GM11168 (cell line): ENCODE measurements around the gene C17orf78.
"Not testable (repeated sequence)": the region's sequence is repeated elsewhere in the genome, so short reads cannot be mapped to it uniquely, and the experiment has no call there.

Experiments used
- in situ Hi-C: fragments of 300-500 bp; cut with MboI; formaldehyde crosslinking; loops from one replicate; pipeline ENCODE4 v1.12.0; 2022; ENCODE audit warnings: low sequenced_read_pairs; ENCODE audit not compliant: unreplicated experiment

The C17orf78 gene

DNA sequence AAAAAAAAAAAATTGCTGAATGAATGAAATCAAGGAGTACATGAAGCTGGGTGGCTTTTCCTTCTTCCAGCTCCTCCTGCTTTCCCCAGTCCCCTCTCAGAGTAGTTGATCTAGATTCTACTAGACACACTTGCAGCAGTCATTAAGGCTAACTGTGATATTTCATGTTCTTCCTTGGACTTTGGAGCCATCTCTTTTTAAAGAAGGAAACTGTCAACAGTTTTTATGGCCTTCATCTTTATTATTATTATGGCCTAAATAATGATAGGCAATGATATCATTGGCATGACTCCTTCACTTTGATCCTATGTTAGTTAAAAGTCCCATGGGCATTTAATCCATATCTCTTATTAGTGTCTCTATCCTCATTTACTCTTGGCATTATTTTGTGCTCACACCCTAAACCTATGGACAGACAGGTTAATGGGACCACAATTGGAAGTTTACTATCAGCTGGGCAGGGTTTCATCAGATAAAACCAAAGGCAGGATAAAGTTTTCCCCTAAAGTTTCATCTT, 9.7 kb downstream of the C17orf78 start:
- in situ Hi-C loops = no loop called here

GRCh38 chr17:37386462-37386861, 10.7 kb downstream of the C17orf78 start:
- in situ Hi-C loops = no loop called here

DNA sequence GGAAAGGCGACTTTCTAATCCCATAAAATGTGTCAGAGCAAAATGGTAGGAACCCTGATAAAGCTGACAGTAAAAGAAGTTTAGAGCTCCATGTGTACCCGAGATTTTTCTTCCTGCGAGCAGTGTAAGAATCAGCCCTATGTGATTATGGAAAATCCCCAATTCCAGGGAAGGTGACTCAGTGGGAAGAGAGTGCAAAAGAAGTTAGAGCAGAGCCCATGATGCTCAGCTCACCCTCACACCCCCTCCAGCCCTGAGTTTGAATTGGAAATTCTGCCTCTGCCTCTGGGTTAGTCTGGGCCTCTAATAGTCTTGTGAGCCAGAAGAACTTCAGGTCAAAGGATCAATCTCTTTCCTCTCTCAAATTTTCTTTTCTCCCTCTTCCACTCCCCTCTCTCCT, 12.5 kb downstream of the C17orf78 start:
- in situ Hi-C loops = no loop called here

GRCh38 chr17:37389160-37389559, 13.4 kb downstream of the C17orf78 start:
- in situ Hi-C loops = no loop called here

GRCh38 chr17:37391146-37391545, 15.4 kb downstream of the C17orf78 start:
- in situ Hi-C loops = no loop called here

DNA sequence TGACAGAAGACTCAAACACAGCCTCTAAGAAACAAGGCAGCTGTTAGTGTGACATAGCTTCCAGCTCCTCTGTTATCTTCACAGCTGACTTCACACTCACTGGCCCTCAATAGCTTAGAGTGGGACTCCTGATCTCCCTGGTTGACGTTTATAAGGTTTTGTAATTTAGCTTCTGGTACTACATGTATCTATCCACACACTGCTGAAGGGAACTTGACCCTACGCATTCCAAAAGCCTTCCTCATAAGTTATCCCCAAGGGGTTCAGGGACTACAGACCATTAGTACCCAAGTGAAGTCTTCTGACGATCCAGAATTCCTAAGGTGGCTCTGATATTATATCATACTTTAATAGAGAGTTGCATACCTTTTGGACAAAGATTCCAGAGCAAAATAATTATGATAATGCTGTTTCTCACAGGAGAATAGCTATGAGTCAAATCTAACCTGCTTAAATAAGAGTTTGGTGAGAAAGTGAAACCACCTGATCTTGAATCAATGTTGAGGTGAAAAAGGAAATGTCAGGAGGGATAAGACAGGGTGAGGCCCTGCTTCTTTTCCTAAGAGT, 16.3 kb downstream of the C17orf78 start:
- in situ Hi-C loops = no loop called here

- in situ Hi-C loops = no loop called here
These were observed 17.6 kb downstream of the C17orf78 start for GRCh38 chr17:37393352-37393751.

DNA sequence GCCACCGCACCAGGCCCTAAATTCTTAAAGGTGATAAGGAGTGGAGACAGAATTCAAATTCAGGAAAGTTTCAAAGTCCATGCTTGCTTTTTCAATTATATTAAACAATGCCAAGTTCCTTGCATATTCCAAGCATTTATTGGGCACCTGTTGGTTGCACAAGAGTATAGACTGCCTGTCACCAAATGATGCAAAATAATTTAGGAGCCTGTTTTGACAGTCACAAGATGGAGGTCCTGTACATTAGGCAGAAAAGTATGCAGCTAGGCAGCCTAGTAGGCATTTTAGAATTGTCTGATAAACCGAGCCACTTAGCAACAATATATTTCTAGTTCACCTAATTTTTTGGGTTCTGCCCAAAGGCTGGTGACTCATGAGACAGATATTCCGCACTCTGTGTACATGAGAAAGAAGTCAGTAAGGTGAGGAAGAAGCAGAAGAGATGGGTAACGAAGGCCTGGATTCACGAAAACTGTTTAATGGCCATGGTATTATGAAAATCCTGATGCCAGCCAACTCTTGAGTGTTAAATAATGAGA, 23.5 kb downstream of the C17orf78 start:
- in situ Hi-C loops = no loop called here

- in situ Hi-C loops = no loop called here
These were observed 24.7 kb downstream of the C17orf78 start for GRCh38 chr17:37400505-37400904.

GRCh38 chr17:37405522-37405921, 29.7 kb downstream of the C17orf78 start:
- in situ Hi-C loops = not testable (repeated sequence)

- in situ Hi-C loops = no loop called here
These were observed 30.3 kb downstream of the C17orf78 start for GRCh38 chr17:37405955-37406634.

DNA sequence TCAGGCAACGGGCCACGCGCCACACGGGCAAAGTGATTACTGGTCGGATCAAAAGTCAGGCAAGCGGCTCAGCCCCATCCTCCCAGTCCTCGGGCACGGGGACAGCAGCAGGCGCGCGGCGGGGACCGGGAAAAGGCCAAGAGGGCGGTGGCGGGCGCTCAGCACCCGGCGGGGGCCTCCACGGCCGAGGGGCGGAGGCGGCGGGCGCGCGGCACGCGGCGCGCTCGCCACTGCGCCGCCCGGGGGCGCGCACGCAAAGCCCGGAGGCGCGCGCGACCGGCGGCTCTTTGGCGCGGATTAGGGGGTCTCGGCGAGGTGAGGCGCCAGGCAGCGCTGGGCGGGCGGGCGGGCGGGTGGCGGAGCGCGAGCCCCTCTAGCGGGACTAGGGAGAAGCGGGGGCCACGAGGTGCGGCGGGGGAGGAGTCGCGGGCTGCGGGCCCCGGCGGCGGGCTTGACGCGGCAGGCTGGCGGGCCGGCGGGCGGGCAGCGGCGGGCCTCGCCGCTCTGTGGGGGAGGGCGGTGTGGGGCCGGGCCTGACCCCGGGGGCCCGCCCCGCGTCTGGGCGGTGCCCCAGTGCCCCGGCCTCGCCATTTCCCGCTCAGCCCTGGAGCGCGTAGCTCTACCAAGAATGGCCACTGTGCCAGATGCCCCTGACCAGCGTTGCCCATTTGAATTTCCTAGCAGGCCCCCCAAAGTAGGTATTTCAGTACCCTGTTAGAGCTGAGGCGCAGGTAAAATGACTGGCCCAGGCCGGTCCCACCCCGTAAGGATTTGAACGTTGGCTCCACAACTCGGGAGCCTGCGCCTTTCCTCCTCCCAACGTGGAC, 31.1 kb downstream of the C17orf78 start, which contains the start of the genes ACACA and TADA2A:
Gene ACACA, minus strand, starts transcription at position 202 of the 827 bp plus-strand sequence. CDS start 537 bp downstream, outside the sequence.
Gene TADA2A, plus strand, starts transcription at position 252 of the 827 bp plus-strand sequence. CDS start 4,480 bp downstream, outside the sequence.
- in situ Hi-C loops = no loop called here

- in situ Hi-C loops = not testable (repeated sequence)
These were observed 32.3 kb downstream of the C17orf78 start for GRCh38 chr17:37408145-37408479.

GRCh38 chr17:37410357-37410756, 34.6 kb downstream of the C17orf78 start:
- in situ Hi-C loops = no loop called here

GRCh38 chr17:37413875-37414519, 38.2 kb downstream of the C17orf78 start:
- in situ Hi-C loops = no loop called here

GRCh38 chr17:37417852-37418251, 42.1 kb downstream of the C17orf78 start:
- in situ Hi-C loops = no loop called here

- in situ Hi-C loops = no loop called here
These were observed 47.3 kb downstream of the C17orf78 start for GRCh38 chr17:37422971-37423625.

DNA sequence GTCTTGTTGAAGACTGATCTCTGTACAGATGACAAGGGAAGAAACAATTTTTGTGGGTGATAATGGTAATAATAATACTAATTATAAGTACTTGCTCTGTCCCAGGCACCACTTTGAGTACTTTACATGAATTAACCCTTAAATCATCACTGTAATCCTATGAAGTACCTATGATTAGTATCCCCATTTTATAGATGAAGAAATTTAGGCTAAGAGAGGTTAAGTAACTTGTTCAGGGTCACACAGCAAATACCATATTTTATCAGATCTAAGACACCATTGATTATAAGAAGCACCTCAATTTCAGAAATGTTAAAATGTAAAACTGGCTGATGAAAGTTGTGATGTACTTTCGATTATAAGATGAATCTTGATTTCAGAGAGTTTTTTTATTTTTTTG, 49.5 kb downstream of the C17orf78 start:
- in situ Hi-C loops = no loop called here

DNA sequence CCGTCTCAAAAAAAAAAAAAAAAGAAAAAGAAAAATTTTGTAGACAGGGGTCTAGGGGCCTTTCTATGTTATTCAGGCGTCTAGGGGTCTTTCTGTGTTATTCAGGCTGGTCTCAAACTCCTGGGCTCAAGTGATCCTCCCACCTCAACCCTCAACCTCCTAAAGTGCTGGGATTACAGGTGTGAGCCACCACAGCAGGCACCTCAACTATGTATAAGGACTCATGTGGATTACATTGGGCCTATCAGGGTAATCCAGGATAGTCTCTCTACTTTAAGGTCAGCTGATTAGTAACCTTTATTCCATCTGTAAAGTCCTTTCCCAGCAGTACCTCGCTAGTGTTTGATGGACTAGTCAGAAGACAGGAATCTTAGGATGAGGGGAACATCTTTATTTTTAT, 53.3 kb downstream of the C17orf78 start:
- in situ Hi-C loops = no loop called here

DNA sequence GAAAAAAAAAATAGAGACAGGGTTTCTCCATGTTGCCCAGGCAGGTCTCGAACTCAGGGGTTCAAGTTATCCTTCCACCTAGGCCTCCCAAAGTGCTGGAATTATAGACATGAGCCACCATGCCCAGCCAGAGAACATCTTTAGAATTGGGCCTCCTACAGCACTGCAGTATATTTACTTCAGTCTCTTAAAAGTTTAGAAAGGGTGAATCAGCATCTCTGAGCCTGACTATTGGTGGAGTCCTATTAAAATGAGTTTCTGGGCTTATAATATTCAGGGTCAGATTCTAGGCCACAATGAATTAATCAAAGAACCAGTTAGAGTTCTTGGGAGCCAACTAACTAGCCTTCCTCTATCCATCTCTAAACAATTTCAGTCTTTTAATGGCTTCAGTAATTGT, 53.7 kb downstream of the C17orf78 start:
- in situ Hi-C loops = no loop called here
